H9 (cell line): ENCODE results near the gene BRF1. TPM values are rescaled to one million over a fixed set of nuclear protein-coding genes. Genes with fewer than 3 reads are reported as not detected.

Source experiments
- DNase-seq: peaks from one replicate; pipeline ENCODE4 v3.0.0-alpha.2; 2017
- H2AFZ ChIP-seq: one replicate; pipeline ENCODE4 v1.6.1; 2013; ENCODE audit warnings: mild to moderate bottlenecking, low read length, control low read depth, moderate library complexity
- H2AK5ac ChIP-seq: 2 replicates; pipeline ENCODE4 v1.6.1; 2013; ENCODE audit warnings: low read length, control low read depth, mixed read lengths; ENCODE audit not compliant: insufficient read length
- H2BK120ac ChIP-seq: one replicate; pipeline ENCODE4 v1.6.1; 2013; ENCODE audit warnings: low read depth, mild to moderate bottlenecking, low read length, control low read depth, inconsistent platforms; ENCODE audit not compliant: poor library complexity, severe bottlenecking
- H2BK12ac ChIP-seq: 2 replicates; pipeline ENCODE4 v1.6.1; 2013; ENCODE audit warnings: low read length, control low read depth, mixed read lengths, low read depth; ENCODE audit not compliant: insufficient read length
- H2BK15ac ChIP-seq: 2 replicates; pipeline ENCODE4 v1.6.1; 2013; ENCODE audit warnings: low read depth, low read length, control low read depth
- H2BK20ac ChIP-seq: one replicate; pipeline ENCODE4 v1.6.1; 2013; ENCODE audit warnings: low read depth, mild to moderate bottlenecking, low read length, control low read depth, inconsistent platforms; ENCODE audit not compliant: poor library complexity, severe bottlenecking
- H2BK5ac ChIP-seq: 2 replicates; pipeline ENCODE4 v1.6.1; 2013; ENCODE audit warnings: low read length, control low read depth, mixed read lengths; ENCODE audit not compliant: insufficient read length
- H3K14ac ChIP-seq: 2 replicates; pipeline ENCODE4 v1.6.1; 2013; ENCODE audit warnings: low read length, control low read depth; ENCODE audit not compliant: insufficient read depth
- H3K18ac ChIP-seq: 2 replicates; pipeline ENCODE4 v1.6.1; 2013; ENCODE audit warnings: low read depth, mild to moderate bottlenecking, mixed read lengths, low read length, control low read depth; ENCODE audit not compliant: insufficient read length
- H3K23ac ChIP-seq: 2 replicates; pipeline ENCODE4 v1.6.1; 2013; ENCODE audit warnings: low read length, control low read depth, mixed read lengths, low read depth; ENCODE audit not compliant: insufficient read length
- H3K23me2 ChIP-seq: 2 replicates; pipeline ENCODE4 v1.6.1; 2013; ENCODE audit warnings: low read depth, mild to moderate bottlenecking, mixed read lengths, low read length, control low read depth; ENCODE audit not compliant: insufficient read length, poor library complexity, severe bottlenecking
- H3K27ac ChIP-seq: 2 replicates; pipeline ENCODE4 v1.5.1; 2013; ENCODE audit warnings: low read length, control low read depth, mixed read lengths, low read depth; ENCODE audit not compliant: insufficient read length
- H3K27me3 ChIP-seq: 2 replicates; pipeline ENCODE4 v1.6.1; 2013; ENCODE audit warnings: low read length, control low read depth, inconsistent platforms; ENCODE audit not compliant: insufficient read depth
- H3K4ac ChIP-seq: 2 replicates; pipeline ENCODE4 v1.6.1; 2013; ENCODE audit warnings: low read depth, mild to moderate bottlenecking, control low read depth, inconsistent platforms, low read length, moderate library complexity
- H3K4me1 ChIP-seq: 2 replicates; pipeline ENCODE4 v1.6.1; 2013; ENCODE audit warnings: low read length, control low read depth, inconsistent platforms; ENCODE audit not compliant: insufficient read depth
- H3K4me2 ChIP-seq: 2 replicates; pipeline ENCODE4 v1.6.1; 2013; ENCODE audit warnings: low read length, control low read depth, mixed read lengths; ENCODE audit not compliant: insufficient read length, insufficient read depth
- H3K56ac ChIP-seq: 2 replicates; pipeline ENCODE4 v1.6.1; 2013; ENCODE audit warnings: low read depth, mild to moderate bottlenecking, mixed read lengths, low read length, control low read depth; ENCODE audit not compliant: insufficient read length
- H3K79me1 ChIP-seq: 2 replicates; pipeline ENCODE4 v1.6.1; 2013; ENCODE audit warnings: low read depth, mild to moderate bottlenecking, moderate library complexity, low read length, control low read depth, inconsistent platforms; ENCODE audit not compliant: insufficient read depth, poor library complexity, severe bottlenecking
- H3K79me2 ChIP-seq: 2 replicates; pipeline ENCODE4 v1.6.1; 2013; ENCODE audit warnings: low read length, control low read depth, inconsistent platforms; ENCODE audit not compliant: insufficient read depth
- H3K9ac ChIP-seq: 2 replicates; pipeline ENCODE4 v1.6.1; 2013; ENCODE audit warnings: low read length, control low read depth, mixed read lengths; ENCODE audit not compliant: insufficient read length; ENCODE audit errors: extremely low read depth
- H3K9me3 ChIP-seq: one replicate; pipeline ENCODE4 v1.6.1; 2013; ENCODE audit warnings: low read depth, low read length, inconsistent platforms; ENCODE audit not compliant: control insufficient read depth
- H3T11ph ChIP-seq: one replicate; pipeline ENCODE4 v1.6.1; 2013; ENCODE audit warnings: mild to moderate bottlenecking, low read length, control low read depth, inconsistent platforms
- H4K20me1 ChIP-seq: one replicate; pipeline ENCODE4 v1.6.1; 2013; ENCODE audit not compliant: control insufficient read depth, insufficient read length, insufficient read depth
- H4K5ac ChIP-seq: 2 replicates; pipeline ENCODE4 v1.6.1; 2013; ENCODE audit warnings: low read depth, mild to moderate bottlenecking, mixed read lengths, low read length, control low read depth; ENCODE audit not compliant: insufficient read length
- H4K8ac ChIP-seq: replicated peaks from 2 replicates; pipeline ENCODE4 v1.6.1; 2013; ENCODE audit warnings: low read length, control low read depth, mixed read lengths, low read depth; ENCODE audit not compliant: insufficient read length
- H4K91ac ChIP-seq: 2 replicates; pipeline ENCODE4 v1.6.1; 2013; ENCODE audit warnings: low read depth, mild to moderate bottlenecking, moderate library complexity, mixed read lengths, low read length, control low read depth; ENCODE audit not compliant: insufficient read length
- H3K27ac Mint-ChIP-seq, 3 experiments: 2 replicates in 2 of 3; 3 replicates in 1 of 3; pipeline ENCODE4 v1.8.0; 2020 to 2021; ENCODE audit warnings: mixed read lengths in 3 of 3, mild to moderate bottlenecking in 1 of 3, moderate library complexity in 1 of 3
- H3K27me3 Mint-ChIP-seq: 2 replicates; pipeline ENCODE4 v1.8.0; 2021; ENCODE audit warnings: low read depth, mild to moderate bottlenecking, moderate library complexity, mixed read lengths
- H3K36me3 Mint-ChIP-seq, 3 experiments: 2 replicates in 2 of 3; 3 replicates in 1 of 3; pipeline ENCODE4 v1.8.0; 2020 to 2021; ENCODE audit warnings: low read depth in 3 of 3, mixed read lengths in 3 of 3; ENCODE audit not compliant: insufficient read depth in 1 of 3
- H3K4me1 Mint-ChIP-seq, 2 experiments: 2 replicates each; pipeline ENCODE4 v1.8.0; 2020; ENCODE audit warnings: mixed read lengths in 2 of 2
- H3K4me3 Mint-ChIP-seq, 2 experiments: 2 replicates in 1 of 2; 3 replicates in 1 of 2; pipeline ENCODE4 v1.8.0; 2020 to 2021; ENCODE audit warnings: mild to moderate bottlenecking in 2 of 2, mixed read lengths in 2 of 2, moderate library complexity in 1 of 2
- H3K9me3 Mint-ChIP-seq, 2 experiments: 2 replicates in 1 of 2; 3 replicates in 1 of 2; pipeline ENCODE4 v1.8.0; 2020; ENCODE audit warnings: mild to moderate bottlenecking in 2 of 2, mixed read lengths in 2 of 2, moderate library complexity in 1 of 2
- WGBS: extraction: QIAGEN DNeasy Blood & Tissue Kit; methylation state at CpG from one replicate; pipeline ENCODE4 v1.1.7; 2013; ENCODE audit warnings: missing lambda C conversion rate, low lambda C conversion rate, mixed read lengths; ENCODE audit not compliant: insufficient read length; ENCODE audit errors: extremely low coverage; 5-methylcytosine and 5-hydroxymethylcytosine counted together
- total RNA-seq: library from RNA; stranded (reverse); gene quantifications from 2 replicates; pipeline ENCODE4 v1.2.1, GENCODE V29; 2021
- TF ChIP-seq, protein P1 (sequence below): fragments of 200-600 bp; sonication (generic); conservative IDR thresholded peaks from 3 replicates; pipeline ENCODE4 v1.8.0; 2021; ENCODE audit warnings: antibody characterized with exemption, mild to moderate bottlenecking

BRF1 gene
- total RNA-seq, 1 experiment from 2014 or later = 28.3 TPM

DNA sequence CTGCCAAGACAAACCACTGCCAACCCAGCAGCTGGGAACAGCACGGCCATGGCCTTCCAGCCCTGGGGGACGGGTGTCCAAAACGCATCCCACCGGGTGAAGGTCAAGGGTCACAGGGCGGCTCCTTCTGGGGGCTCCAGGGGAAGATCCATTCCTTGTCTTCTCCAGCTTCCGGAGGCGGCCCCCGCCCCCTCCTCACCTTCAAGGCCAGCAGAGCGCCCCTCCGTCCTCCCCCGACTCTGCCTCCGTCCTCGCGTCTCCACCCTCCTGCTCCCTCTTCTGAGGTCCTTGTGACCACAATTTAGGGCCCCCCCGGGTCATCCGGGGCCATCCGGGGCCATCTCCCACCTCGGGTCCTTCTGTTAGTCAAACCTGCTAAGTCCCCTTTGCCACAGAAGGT, 115.8 kb downstream of the BRF1 start:
- Histone ChIP-seq H2BK12ac (no peak overlapping the region), H3K79me2 (no peaks in the 10 kb centered on the region), H3K27me3 (no peaks in the 10 kb centered on the region; the same call in 1 of the 2 replicates), H2AFZ (no peak overlapping the region), H2BK15ac (no peak overlapping the region), H2BK120ac (no peak overlapping the region), H3K27ac (no peak overlapping the region), H3K23ac (no peak overlapping the region), H2BK20ac (no peak overlapping the region), H4K91ac (no peak overlapping the region), H2BK5ac (no peak overlapping the region), H4K20me1 (no peaks in the 10 kb centered on the region), H3K79me1 (no peaks in the 10 kb centered on the region), H3K56ac (no peak overlapping the region), H4K8ac (no peak overlapping the region), H3K23me2 (peaks cover 2% of the 10 kb centered on the region), H3K4ac (no peak overlapping the region), H3K4me2 (no peak overlapping the region), H2AK5ac (no peak overlapping the region), H3K14ac (no peak overlapping the region), H3K9ac (no peak overlapping the region), H3K9me3 (no peaks in the 10 kb centered on the region), H3K4me1 (no peaks in the 10 kb centered on the region), H3K18ac (no peak overlapping the region), H4K5ac (no peak overlapping the region), H3T11ph (no peak overlapping the region)
- no CpG with 5 or more reads among the region's 18 CpGs for WGBS
- TF ChIP-seq, protein P1, sequence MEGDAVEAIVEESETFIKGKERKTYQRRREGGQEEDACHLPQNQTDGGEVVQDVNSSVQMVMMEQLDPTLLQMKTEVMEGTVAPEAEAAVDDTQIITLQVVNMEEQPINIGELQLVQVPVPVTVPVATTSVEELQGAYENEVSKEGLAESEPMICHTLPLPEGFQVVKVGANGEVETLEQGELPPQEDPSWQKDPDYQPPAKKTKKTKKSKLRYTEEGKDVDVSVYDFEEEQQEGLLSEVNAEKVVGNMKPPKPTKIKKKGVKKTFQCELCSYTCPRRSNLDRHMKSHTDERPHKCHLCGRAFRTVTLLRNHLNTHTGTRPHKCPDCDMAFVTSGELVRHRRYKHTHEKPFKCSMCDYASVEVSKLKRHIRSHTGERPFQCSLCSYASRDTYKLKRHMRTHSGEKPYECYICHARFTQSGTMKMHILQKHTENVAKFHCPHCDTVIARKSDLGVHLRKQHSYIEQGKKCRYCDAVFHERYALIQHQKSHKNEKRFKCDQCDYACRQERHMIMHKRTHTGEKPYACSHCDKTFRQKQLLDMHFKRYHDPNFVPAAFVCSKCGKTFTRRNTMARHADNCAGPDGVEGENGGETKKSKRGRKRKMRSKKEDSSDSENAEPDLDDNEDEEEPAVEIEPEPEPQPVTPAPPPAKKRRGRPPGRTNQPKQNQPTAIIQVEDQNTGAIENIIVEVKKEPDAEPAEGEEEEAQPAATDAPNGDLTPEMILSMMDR = no peak
- Mint-ChIP-seq H3K27me3 (peaks cover 67% of the 10 kb centered on the region), H3K36me3 (peaks cover 3 to 6% (median 5%) of the 10 kb centered on the region in 3 experiments; a peak in 5 of 7 replicates), H3K9me3 (peaks cover 5 to 15% of the 10 kb centered on the region in 2 experiments), H3K4me3 (no peak overlapping the region), H3K27ac (no peak overlapping the region), H3K4me1 (peaks cover 12 to 32% of the 10 kb centered on the region in 2 experiments)
- no peak for DNase-seq
